Kidney epithelial cell (primary cell): ENCODE results near the gene EXOC6B. TPM values are rescaled to one million over a fixed set of nuclear protein-coding genes. Genes with fewer than 3 reads are reported as not detected.
"Not testable (repeated sequence)": the region's sequence is repeated elsewhere in the genome, so short reads cannot be mapped to it uniquely, and the experiment has no call there.

Experiments
- DNase-seq: peaks from one replicate; pipeline ENCODE4 v3.0.0-alpha.2; 2010; ENCODE audit warnings: low read depth
- H3K27me3 ChIP-seq: 2 replicates; pipeline ENCODE4 v1.6.0; 2011; ENCODE audit warnings: low read length; ENCODE audit not compliant: control insufficient read depth, insufficient read depth
- H3K36me3 ChIP-seq: 2 replicates; pipeline ENCODE4 v1.5.1; 2011; ENCODE audit warnings: low read length; ENCODE audit not compliant: control insufficient read depth, insufficient read depth
- H3K4me3 ChIP-seq: 2 replicates; pipeline ENCODE4 v1.5.1; 2011; ENCODE audit warnings: low read depth, mild to moderate bottlenecking, control low read depth, low read length
- total RNA-seq: library from RNA; depleted of rRNA; stranded (reverse); fragments of >200 nt; gene quantifications from 2 replicates; pipeline ENCODE4 v1.2.3, GENCODE V29; 2015
- TF ChIP-seq, protein P1 (sequence below): IDR thresholded peaks from 2 replicates; pipeline ENCODE4 v1.5.1; 2011; ENCODE audit warnings: mild to moderate bottlenecking, moderate library complexity, low read length, control low read depth, inconsistent platforms; ENCODE audit not compliant: insufficient read depth, poor library complexity, severe bottlenecking

EXOC6B gene
- total RNA-seq, 1 donor from 2014 or later, result 21.8 TPM

DNA sequence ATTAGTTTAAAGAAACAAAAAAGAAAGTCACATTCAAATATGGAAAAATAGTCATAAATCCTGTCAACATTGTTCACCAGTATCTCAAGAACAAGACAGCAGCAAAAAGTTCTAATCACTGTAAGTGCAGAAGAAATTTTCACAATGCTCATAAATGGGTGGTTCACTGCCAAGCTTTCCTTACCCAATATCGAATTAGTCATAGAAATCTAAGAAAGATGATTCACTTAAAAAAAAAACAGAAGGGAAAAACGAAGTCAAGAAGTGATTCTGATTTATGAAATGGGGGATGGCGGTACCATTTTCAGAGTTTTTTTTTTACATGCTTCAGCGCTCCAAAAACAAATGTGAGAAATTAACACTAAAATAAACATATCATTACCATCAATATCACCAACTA is 156.7 kb downstream of the EXOC6B start:
- Histone ChIP-seq H3K36me3 (no peaks in the 10 kb centered on the region), H3K27me3 (no peaks in the 10 kb centered on the region), H3K4me3 (no peak overlapping the region)
- DNase-seq, result peak; percentile 16
- TF ChIP-seq, protein P1, sequence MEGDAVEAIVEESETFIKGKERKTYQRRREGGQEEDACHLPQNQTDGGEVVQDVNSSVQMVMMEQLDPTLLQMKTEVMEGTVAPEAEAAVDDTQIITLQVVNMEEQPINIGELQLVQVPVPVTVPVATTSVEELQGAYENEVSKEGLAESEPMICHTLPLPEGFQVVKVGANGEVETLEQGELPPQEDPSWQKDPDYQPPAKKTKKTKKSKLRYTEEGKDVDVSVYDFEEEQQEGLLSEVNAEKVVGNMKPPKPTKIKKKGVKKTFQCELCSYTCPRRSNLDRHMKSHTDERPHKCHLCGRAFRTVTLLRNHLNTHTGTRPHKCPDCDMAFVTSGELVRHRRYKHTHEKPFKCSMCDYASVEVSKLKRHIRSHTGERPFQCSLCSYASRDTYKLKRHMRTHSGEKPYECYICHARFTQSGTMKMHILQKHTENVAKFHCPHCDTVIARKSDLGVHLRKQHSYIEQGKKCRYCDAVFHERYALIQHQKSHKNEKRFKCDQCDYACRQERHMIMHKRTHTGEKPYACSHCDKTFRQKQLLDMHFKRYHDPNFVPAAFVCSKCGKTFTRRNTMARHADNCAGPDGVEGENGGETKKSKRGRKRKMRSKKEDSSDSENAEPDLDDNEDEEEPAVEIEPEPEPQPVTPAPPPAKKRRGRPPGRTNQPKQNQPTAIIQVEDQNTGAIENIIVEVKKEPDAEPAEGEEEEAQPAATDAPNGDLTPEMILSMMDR, result no peak

DNA sequence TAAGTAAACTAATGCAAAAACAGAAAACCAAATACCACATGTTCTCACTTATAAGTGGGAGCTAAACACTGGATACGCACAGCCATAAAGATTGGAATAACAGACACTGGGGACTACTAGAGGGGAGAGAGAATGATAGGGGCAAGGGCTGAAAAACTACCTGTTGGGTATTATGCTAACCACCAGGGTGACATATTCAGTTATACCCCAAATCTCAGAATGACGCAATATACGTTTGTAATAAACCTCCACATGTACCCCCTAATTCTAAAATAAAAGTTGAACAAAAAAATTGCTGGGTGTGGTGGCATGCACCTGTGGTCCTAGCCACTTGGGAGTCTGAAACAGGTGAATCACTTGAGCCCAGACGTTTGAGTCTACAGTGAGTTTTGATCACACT is 157.2 kb downstream of the EXOC6B start:
- Histone ChIP-seq H3K4me3 (no peak overlapping the region), H3K27me3 (no peaks in the 10 kb centered on the region), H3K36me3 (no peaks in the 10 kb centered on the region)
- TF ChIP-seq, protein P1, result no peak
- DNase-seq, result no peak

DNA sequence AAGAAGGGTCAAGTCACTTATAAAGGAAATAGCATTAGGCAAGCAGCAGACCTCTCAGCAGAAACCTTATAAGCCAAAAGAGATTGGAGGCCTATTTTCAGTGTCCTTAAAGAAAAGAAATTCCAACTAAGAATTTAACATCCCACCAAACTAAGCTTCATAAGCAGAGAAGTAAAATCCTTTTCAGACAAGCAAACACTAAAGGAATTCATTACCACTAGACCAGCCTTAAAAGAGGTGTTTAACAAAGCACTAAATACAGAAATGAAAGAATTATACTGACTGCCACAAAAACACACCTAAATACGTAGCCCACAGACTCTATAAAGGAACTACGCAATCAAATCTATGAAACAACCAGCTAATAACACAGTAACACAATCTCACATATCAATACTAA is 160.4 kb downstream of the EXOC6B start:
- H3K36me3 ChIP-seq, result no peaks in the 10 kb centered on the region
- H3K27me3 ChIP-seq, result no peaks in the 10 kb centered on the region
- TF ChIP-seq, protein P1, result no peak
- H3K4me3 ChIP-seq, result no peak overlapping the region
- no peak for DNase-seq

DNA sequence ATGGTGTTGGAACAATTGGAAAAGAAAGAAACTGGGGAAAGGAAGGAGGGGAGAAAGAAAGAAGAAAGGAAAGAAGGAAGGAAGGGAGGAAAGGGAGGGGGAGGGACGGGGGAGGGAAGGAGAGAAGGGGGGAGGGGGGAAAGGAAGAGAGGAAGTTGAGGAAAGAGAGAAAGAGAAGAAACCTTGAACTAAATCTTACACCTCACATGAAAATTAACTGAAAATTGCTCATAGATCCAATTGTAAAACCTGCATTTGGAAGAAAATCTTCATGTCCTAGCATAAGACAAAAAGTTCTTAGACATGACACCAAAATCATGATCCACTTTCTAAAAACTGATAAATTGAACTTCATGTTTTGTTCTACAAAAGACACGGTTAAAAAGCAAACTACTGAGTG is 163.8 kb downstream of the EXOC6B start:
- Histone ChIP-seq H3K36me3 (no peaks in the 10 kb centered on the region), H3K4me3 (no peak overlapping the region), H3K27me3 (no peaks in the 10 kb centered on the region)
- TF ChIP-seq, protein P1, result no peak
- DNase-seq, result no peak

DNA sequence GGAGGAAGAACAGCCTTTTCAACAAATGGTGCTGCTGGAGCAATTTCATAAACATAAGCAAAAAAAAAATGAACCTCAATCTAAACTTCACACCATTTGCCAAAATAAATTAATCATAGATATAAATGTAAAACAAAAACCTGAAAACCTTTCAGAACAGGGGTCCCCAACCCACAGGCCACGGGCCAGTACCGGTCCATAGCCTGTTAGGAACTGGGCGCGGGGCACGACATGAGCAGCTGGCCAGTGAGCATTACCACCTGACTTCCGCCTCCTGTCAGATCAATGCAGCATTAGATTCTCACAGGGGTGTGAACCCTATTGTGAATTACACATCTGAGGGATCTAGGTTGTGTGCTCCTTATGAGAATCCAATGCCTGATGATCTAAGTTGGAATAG is 176.0 kb downstream of the EXOC6B start:
- TF ChIP-seq, protein P1, result no peak

DNA sequence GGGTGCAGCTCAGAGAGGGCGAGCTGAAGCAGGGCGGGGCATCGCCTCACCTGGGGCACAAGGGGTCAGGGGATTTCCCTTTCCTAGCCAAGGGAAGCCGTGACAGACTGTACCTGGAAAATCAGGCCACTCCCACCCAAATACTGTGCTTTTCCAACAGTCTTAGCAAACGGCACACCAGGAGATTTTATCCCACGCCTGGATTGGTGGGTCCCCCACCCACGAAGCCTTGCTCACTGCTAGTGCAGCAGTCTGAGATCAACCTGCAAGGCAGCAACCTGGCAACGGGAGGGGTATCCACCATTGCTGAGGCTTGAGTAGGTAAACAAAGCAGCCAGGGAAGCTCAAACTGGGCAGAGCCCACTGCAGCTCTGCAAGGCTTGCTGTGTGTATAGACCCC is 184.6 kb downstream of the EXOC6B start:
- not testable (repeated sequence) for H3K4me3 ChIP-seq, H3K36me3 ChIP-seq, H3K27me3 ChIP-seq, DNase-seq

More for the DNA sequence above, 176.0 kb downstream of the EXOC6B start:
- no peaks in the 10 kb centered on the region for H3K36me3 ChIP-seq
- no peak for DNase-seq
- no peaks in the 10 kb centered on the region for H3K27me3 ChIP-seq
- H3K4me3 ChIP-seq, result no peak overlapping the region
